Upper lobe of left lung (tissue), 6 donors: ENCODE data around the gene CHRNG. TPM values are rescaled to one million over a fixed set of nuclear protein-coding genes. Genes with fewer than 3 reads are reported as not detected.

Experiments
- ATAC-seq, 2 donors: fragments of 200-7000 bp; cut with Tn5 transposase; one replicate each; pipeline ENCODE4 v1.9.1; 2022; ENCODE audit warnings: mild to moderate bottlenecking in 2 of 2, moderate library complexity in 2 of 2; ENCODE audit not compliant: low FRiP score in 2 of 2
- DNase-seq, 2 donors: peaks; one replicate each; pipeline ENCODE4 v3.0.0-alpha.2; 2019 to 2020
- H3K27ac ChIP-seq, 4 donors: fragments of 200-600 bp; sonication (generic); one replicate each; pipeline ENCODE4 v1.5.1; 2016 to 2019
- H3K27me3 ChIP-seq, 4 donors: fragments of 200-600 bp; sonication (generic); one replicate each; pipeline ENCODE4 v1.5.1; 2017 to 2019
- H3K36me3 ChIP-seq, 4 donors: fragments of 200-600 bp; sonication (generic); one replicate each; pipeline ENCODE4 v1.5.1; 2016 to 2019
- H3K4me1 ChIP-seq, 4 donors: fragments of 200-600 bp; sonication (generic); one replicate each; pipeline ENCODE4 v1.5.1; 2018 to 2019
- H3K4me3 ChIP-seq, 4 donors: fragments of 200-600 bp; sonication (generic); one replicate each; pipeline ENCODE4 v1.5.1; 2017 to 2019; ENCODE audit warnings: mild to moderate bottlenecking in 2 of 4, moderate library complexity in 1 of 4
- H3K9me3 ChIP-seq, 4 donors: fragments of 200-600 bp; sonication (generic); one replicate each; pipeline ENCODE4 v1.5.1; 2018 to 2019
- EP300 ChIP-seq, 4 donors: sonication (generic); formaldehyde crosslinking; IDR thresholded peaks; one replicate each; pipeline ENCODE4 v1.5.1; 2017; ENCODE audit warnings: antibody characterized with exemption in 4 of 4, control low read depth in 2 of 4
- POLR2A ChIP-seq, 4 donors: fragments of 450-650 bp; IDR thresholded peaks; one replicate each; pipeline ENCODE4 v1.5.1; 2016 to 2017; ENCODE audit warnings: antibody characterized with exemption in 4 of 4, mild to moderate bottlenecking in 2 of 4
- POLR2AphosphoS5 ChIP-seq, 2 donors: sonication (generic); formaldehyde crosslinking; IDR thresholded peaks; one replicate each; pipeline ENCODE4 v1.5.1; 2017; ENCODE audit warnings: antibody characterized with exemption in 2 of 2
- WGBS, 2 donors: methylation state at CpG; one replicate each; pipeline ENCODE4 v1.1.5; 2017 to 2018; 5-methylcytosine and 5-hydroxymethylcytosine counted together
- total RNA-seq, 6 donors: library from RNA; depleted of rRNA in 4 of 6; stranded (reverse); fragments of >200 nt in 4 of 6; gene quantifications; one replicate each; pipeline versions ENCODE4 v1.1.0 to v1.2.1, GENCODE V29; 2016 to 2021
- TF ChIP-seq, protein P1 (sequence below), 6 experiments: fragments of 450-650 bp in 4 of 6; fragments of 200-600 bp in 2 of 6; sonication (generic) in 2 of 6; IDR thresholded peaks; one replicate each; pipeline ENCODE4 v1.5.1; 2016 to 2019; ENCODE audit warnings: antibody characterized with exemption in 6 of 6
- donor health status: DM: no; HTN: no; CAD: no; lungs with moderate emphysema.
- donor health status: DM: no; HTN: yes; CAD: no; lungs with severe emphysema.

The CHRNG gene
- total RNA-seq, 6 donors from 2014 or later = not detected

- no peak overlapping the region for H3K27ac ChIP-seq
- H3K27me3 ChIP-seq = no peaks in the 10 kb centered on the region
- DNase-seq = peak in 1 of 2 donors; percentile 71
- TF ChIP-seq, protein P1, sequence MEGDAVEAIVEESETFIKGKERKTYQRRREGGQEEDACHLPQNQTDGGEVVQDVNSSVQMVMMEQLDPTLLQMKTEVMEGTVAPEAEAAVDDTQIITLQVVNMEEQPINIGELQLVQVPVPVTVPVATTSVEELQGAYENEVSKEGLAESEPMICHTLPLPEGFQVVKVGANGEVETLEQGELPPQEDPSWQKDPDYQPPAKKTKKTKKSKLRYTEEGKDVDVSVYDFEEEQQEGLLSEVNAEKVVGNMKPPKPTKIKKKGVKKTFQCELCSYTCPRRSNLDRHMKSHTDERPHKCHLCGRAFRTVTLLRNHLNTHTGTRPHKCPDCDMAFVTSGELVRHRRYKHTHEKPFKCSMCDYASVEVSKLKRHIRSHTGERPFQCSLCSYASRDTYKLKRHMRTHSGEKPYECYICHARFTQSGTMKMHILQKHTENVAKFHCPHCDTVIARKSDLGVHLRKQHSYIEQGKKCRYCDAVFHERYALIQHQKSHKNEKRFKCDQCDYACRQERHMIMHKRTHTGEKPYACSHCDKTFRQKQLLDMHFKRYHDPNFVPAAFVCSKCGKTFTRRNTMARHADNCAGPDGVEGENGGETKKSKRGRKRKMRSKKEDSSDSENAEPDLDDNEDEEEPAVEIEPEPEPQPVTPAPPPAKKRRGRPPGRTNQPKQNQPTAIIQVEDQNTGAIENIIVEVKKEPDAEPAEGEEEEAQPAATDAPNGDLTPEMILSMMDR (IDR thresholded peaks at IDR 0.05) = no peak
- TF ChIP-seq POLR2A (IDR thresholded peaks at IDR 0.05) (no peak), POLR2AphosphoS5 (IDR thresholded peaks at IDR 0.05) (no peak), EP300 (IDR thresholded peaks at IDR 0.05) (no peak)
- no peaks in the 10 kb centered on the region for H3K4me1 ChIP-seq
- 68 to 69% methylated on average over 4 to 14 of the region's 14 CpGs for WGBS, 2 donors
- ATAC-seq = no peak
- H3K36me3 ChIP-seq = no peaks in the 10 kb centered on the region
- no peak overlapping the region for H3K4me3 ChIP-seq
- peaks cover 0 to 7% (median 3%) of the 10 kb centered on the region in 4 donors for H3K9me3 ChIP-seq
Measured at GRCh38 chr2:232534940-232535651, 4.4 kb upstream of the CHRNG start.

GRCh38 chr2:232535761-232536530, 3.5 kb upstream of the CHRNG start:
- Histone ChIP-seq H3K27ac (no peak overlapping the region), H3K9me3 (peaks cover 0 to 7% (median 3%) of the 10 kb centered on the region in 4 donors), H3K36me3 (no peaks in the 10 kb centered on the region), H3K4me3 (no peak overlapping the region), H3K4me1 (no peaks in the 10 kb centered on the region), H3K27me3 (no peaks in the 10 kb centered on the region)
- peak in 1 of 2 donors; percentile 15 for DNase-seq
- TF ChIP-seq EP300 (IDR thresholded peaks at IDR 0.05) (no peak), POLR2AphosphoS5 (IDR thresholded peaks at IDR 0.05) (no peak)
- TF ChIP-seq, protein P1 (IDR thresholded peaks at IDR 0.05) = no peak
- whole genome bisulfite sequencing, 2 donors = 81 to 83% methylated on average over 5 of the region's 5 CpGs
- no peak for ATAC-seq

- no peak overlapping the region for H3K4me3 ChIP-seq
- WGBS, 2 donors = 55 to 59% methylated on average over 5 of the region's 5 CpGs
- no peak for TF ChIP-seq POLR2A (IDR thresholded peaks at IDR 0.05)
- TF ChIP-seq, protein P1 (IDR thresholded peaks at IDR 0.05) = peak in 3 of 6 experiments; percentile 25 to 59 (median 37)
- TF ChIP-seq POLR2AphosphoS5 (IDR thresholded peaks at IDR 0.05) = no peak
- TF ChIP-seq EP300 (IDR thresholded peaks at IDR 0.05) = no peak
Measured at GRCh38 chr2:232537079-232537478, 2.4 kb upstream of the CHRNG start.

DNA sequence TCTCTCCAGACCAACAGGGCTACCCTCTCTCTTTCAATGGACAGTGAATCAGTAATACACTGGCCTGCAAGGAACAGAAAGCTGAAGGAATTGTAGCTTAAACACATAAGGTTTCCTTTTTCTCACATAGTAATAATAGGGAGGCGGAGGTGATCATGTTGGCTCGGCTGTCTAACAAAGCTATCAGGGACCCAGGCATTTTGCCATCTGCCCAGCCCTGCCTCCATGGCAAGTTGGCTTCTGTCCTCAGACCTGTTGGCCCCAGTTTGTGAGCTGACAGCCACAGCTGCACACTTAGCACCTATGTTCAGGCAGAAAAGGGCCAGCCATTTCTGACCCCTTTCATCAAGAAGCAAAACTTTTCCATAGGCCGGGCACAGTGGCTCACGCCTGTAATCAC, 2.0 kb upstream of the CHRNG start:
- Histone ChIP-seq H3K27ac (no peak overlapping the region), H3K27me3 (no peaks in the 10 kb centered on the region), H3K9me3 (peaks cover 0 to 7% (median 3%) of the 10 kb centered on the region in 4 donors), H3K36me3 (no peaks in the 10 kb centered on the region), H3K4me1 (peaks cover 0 to 4% (median 0%) of the 10 kb centered on the region in 4 donors), H3K4me3 (no peak overlapping the region)
- ATAC-seq = no peak
- TF ChIP-seq, protein P1 (IDR thresholded peaks at IDR 0.05) = no peak
- no peak for TF ChIP-seq POLR2AphosphoS5 (IDR thresholded peaks at IDR 0.05)
- no peak for TF ChIP-seq EP300 (IDR thresholded peaks at IDR 0.05)
- TF ChIP-seq POLR2A (IDR thresholded peaks at IDR 0.05) = no peak
- peak in 1 of 2 donors; percentile 16 for DNase-seq
- WGBS, 2 donors = 86 to 87% methylated on average over 4 of the region's 4 CpGs

More at GRCh38 chr2:232537079-232537478, 2.4 kb upstream of the CHRNG start:
- Histone ChIP-seq H3K36me3 (no peaks in the 10 kb centered on the region), H3K4me1 (peaks cover 0 to 4% (median 0%) of the 10 kb centered on the region in 4 donors), H3K9me3 (peaks cover 0 to 7% (median 3%) of the 10 kb centered on the region in 4 donors), H3K27ac (no peak overlapping the region), H3K27me3 (no peaks in the 10 kb centered on the region)
- DNase-seq (peak in 1 of 2 donors; percentile 49), ATAC-seq (no peak)
